CD14-positive monocyte (primary cell): ENCODE measurements around the gene PDCD7. TPM values are rescaled to one million over a fixed set of nuclear protein-coding genes. Genes with fewer than 3 reads are reported as not detected.

ENCODE experiments used
- DNase-seq, 3 donors: peaks; one replicate each; pipeline ENCODE4 v3.0.0-alpha.2; 2011 to 2022
- H2AFZ ChIP-seq: 2 replicates; pipeline ENCODE4 v1.6.0; 2012; ENCODE audit warnings: mild to moderate bottlenecking, low read depth, low read length, inconsistent platforms; ENCODE audit not compliant: insufficient read depth, poor library complexity, severe bottlenecking
- H3K27ac ChIP-seq, 2 donors: 1 replicate in 1 of 2; 2 replicates in 1 of 2; pipeline ENCODE4 v1.5.1; 2012 to 2013; ENCODE audit warnings: low read length in 2 of 2, control low read depth in 1 of 2, inconsistent platforms in 1 of 2, low read depth in 1 of 2, mild to moderate bottlenecking in 1 of 2
- H3K27me3 ChIP-seq, 2 donors: one replicate each; pipeline versions ENCODE4 v1.6.0 to v1.6.1; 2011 to 2013; ENCODE audit warnings: low read length in 2 of 2; ENCODE audit not compliant: control insufficient read depth in 2 of 2, insufficient read depth in 2 of 2
- H3K36me3 ChIP-seq, 2 donors: replicated peaks in 1 of 2; 1 replicate in 1 of 2; 2 replicates in 1 of 2; pipeline versions ENCODE4 v1.5.1 to v1.6.1; 2012 to 2013; ENCODE audit warnings: low read length in 2 of 2, control low read depth in 1 of 2, inconsistent platforms in 1 of 2, mild to moderate bottlenecking in 1 of 2; ENCODE audit not compliant: insufficient read depth in 2 of 2, control insufficient read depth in 1 of 2
- H3K4me1 ChIP-seq, 2 donors: 1 replicate in 1 of 2; 2 replicates in 1 of 2; pipeline versions ENCODE4 v1.5.1 to v1.6.1; 2012 to 2013; ENCODE audit warnings: low read length in 2 of 2, control low read depth in 1 of 2, inconsistent platforms in 1 of 2, mild to moderate bottlenecking in 1 of 2, moderate library complexity in 1 of 2; ENCODE audit not compliant: insufficient read depth in 2 of 2, control insufficient read depth in 1 of 2
- H3K4me2 ChIP-seq: replicated peaks from 2 replicates; pipeline ENCODE3; 2012; ENCODE audit warnings: low read length, moderate library complexity, mild to moderate bottlenecking; ENCODE audit not compliant: poor library complexity, severe bottlenecking; ENCODE audit errors: extremely low read depth
- H3K4me3 ChIP-seq, 3 experiments: fragments of 200-600 bp in 1 of 3; sonication (generic) in 1 of 3; replicated peaks in 1 of 3; 1 replicate in 2 of 3; 2 replicates in 1 of 3; pipeline ENCODE4 v1.5.1; 2011 to 2013; ENCODE audit warnings: low read length in 3 of 3, mild to moderate bottlenecking in 3 of 3, control low read depth in 2 of 3, low read depth in 2 of 3, inconsistent platforms in 1 of 3, moderate library complexity in 1 of 3
- H3K79me2 ChIP-seq: 2 replicates; pipeline ENCODE4 v1.6.0; 2012; ENCODE audit warnings: mild to moderate bottlenecking, control low read depth, inconsistent platforms, low read length, moderate library complexity; ENCODE audit not compliant: insufficient read depth
- H3K9ac ChIP-seq: 2 replicates; pipeline ENCODE4 v1.6.0; 2017; ENCODE audit warnings: low read length, mild to moderate bottlenecking; ENCODE audit not compliant: insufficient read depth, poor library complexity, severe bottlenecking
- H3K9me3 ChIP-seq, 2 donors: replicated peaks in 1 of 2; 1 replicate in 1 of 2; 2 replicates in 1 of 2; pipeline versions ENCODE4 v1.5.1 to v1.6.1; 2012 to 2013; ENCODE audit warnings: low read length in 2 of 2, control low read depth in 1 of 2; ENCODE audit not compliant: control insufficient read depth in 1 of 2, insufficient read depth in 1 of 2
- H4K20me1 ChIP-seq: 2 replicates; pipeline ENCODE4 v1.6.0; 2012; ENCODE audit warnings: mild to moderate bottlenecking, low read length, control low read depth, moderate library complexity; ENCODE audit not compliant: insufficient read depth
- H3K27ac Mint-ChIP-seq, 7 donors: one replicate each; pipeline ENCODE4 v1.8.0; 2020; ENCODE audit warnings: mild to moderate bottlenecking in 7 of 7, mixed read lengths in 7 of 7, moderate library complexity in 6 of 7, inconsistent platforms in 2 of 7
- H3K27me3 Mint-ChIP-seq, 3 donors: one replicate each; pipeline ENCODE4 v1.8.0; 2021 to 2022; ENCODE audit warnings: low read depth in 3 of 3, mild to moderate bottlenecking in 3 of 3, mixed read lengths in 3 of 3, moderate library complexity in 3 of 3, inconsistent platforms in 1 of 3
- H3K36me3 Mint-ChIP-seq, 2 donors: one replicate each; pipeline ENCODE4 v1.8.0; 2020; ENCODE audit warnings: mixed read lengths in 2 of 2, inconsistent platforms in 1 of 2, mild to moderate bottlenecking in 1 of 2
- H3K4me1 Mint-ChIP-seq: one replicate; pipeline ENCODE4 v1.8.0; 2020; ENCODE audit warnings: mild to moderate bottlenecking, mixed read lengths
- H3K4me3 Mint-ChIP-seq, 2 donors: one replicate each; pipeline ENCODE4 v1.8.0; 2020; ENCODE audit warnings: mild to moderate bottlenecking in 2 of 2, mixed read lengths in 2 of 2, moderate library complexity in 1 of 2
- H3K9me3 Mint-ChIP-seq, 7 donors: one replicate each; pipeline ENCODE4 v1.8.0; 2020 to 2022; ENCODE audit warnings: mixed read lengths in 7 of 7, mild to moderate bottlenecking in 6 of 7, moderate library complexity in 6 of 7, inconsistent platforms in 2 of 7
- CTCF ChIP-seq: fragments of 200-600 bp; IDR thresholded peaks from one replicate; pipeline ENCODE4 v1.8.0; 2022; ENCODE audit warnings: antibody characterized with exemption, mild to moderate bottlenecking
- WGBS: methylation state at CpG from one replicate; pipeline ENCODE4 v1.1.5; 2013; ENCODE audit warnings: missing lambda C conversion rate; ENCODE audit not compliant: insufficient coverage; 5-methylcytosine and 5-hydroxymethylcytosine counted together
- intact Hi-C, 2 donors: fragments of 100-400 bp; cut with micrococcal nuclease; formaldehyde crosslinking; loops; one replicate each; pipeline versions ENCODE4 v1.15.0 to v1.15.1; 2023
- polyA plus RNA-seq, 3 donors: library from polyadenylated mRNA; depleted of rRNA in 1 of 3; unstranded in 2 of 3; stranded (reverse) in 1 of 3; fragments of 300-500 nt in 2 of 3; fragments of >200 nt in 1 of 3; fragmentation: Illumina TruSeq in 2 of 3; gene quantifications; 1 replicate in 2 of 3; 2 replicates in 1 of 3; pipeline ENCODE4 v1.2.3, GENCODE V29; 2012 to 2021

PDCD7 gene
- polyA plus RNA-seq, 3 donors = 3.1 to 6.9 (median 4.7) TPM

GRCh38 chr15:65174509-65174908 lies 40.9 kb upstream of the PDCD7 start:
- WGBS = no CpG with 5 or more reads among the region's 5 CpGs
- no peak for TF ChIP-seq CTCF
- DNase-seq = no peak

GRCh38 chr15:65172531-65172930 lies 38.9 kb upstream of the PDCD7 start:
- no peak overlapping the region for H3K4me2 ChIP-seq
- Mint-ChIP-seq H3K36me3 (peaks cover 42 to 79% of the 10 kb centered on the region in 2 donors), H3K4me1 (no peaks in the 10 kb centered on the region), H3K9me3 (no peaks in the 10 kb centered on the region), H3K27me3 (peaks cover 0 to 2% (median 0%) of the 10 kb centered on the region in 3 donors), H3K27ac (no peak overlapping the region), H3K4me3 (no peak overlapping the region)
- no peaks in the 10 kb centered on the region for H3K4me1 ChIP-seq
- H2AFZ ChIP-seq = no peak overlapping the region
- no peak overlapping the region for H3K4me3 ChIP-seq
- no peaks in the 10 kb centered on the region for H3K27me3 ChIP-seq
- H3K36me3 ChIP-seq = peaks cover 60 to 87% of the 10 kb centered on the region in 2 donors
- intact Hi-C loops = no loop called here
- peaks cover 31% of the 10 kb centered on the region for H3K79me2 ChIP-seq
- peaks cover 70% of the 10 kb centered on the region for H4K20me1 ChIP-seq
- DNase-seq = no peak
- no peak overlapping the region for H3K27ac ChIP-seq
- no peak overlapping the region for H3K9ac ChIP-seq
- TF ChIP-seq CTCF = no peak
- WGBS = 100% methylated on average over 2 of the region's 5 CpGs
- H3K9me3 ChIP-seq = no peaks in the 10 kb centered on the region

More at GRCh38 chr15:65174509-65174908, 40.9 kb upstream of the PDCD7 start:
- Histone ChIP-seq H4K20me1 (peaks cover 76% of the 10 kb centered on the region), H3K9ac (no peak overlapping the region), H3K4me3 (no peak overlapping the region), H3K4me2 (no peak overlapping the region), H3K36me3 (peaks cover 76 to 97% of the 10 kb centered on the region in 2 donors), H3K27me3 (no peaks in the 10 kb centered on the region), H3K27ac (no peak overlapping the region), H2AFZ (no peak overlapping the region), H3K79me2 (peaks cover 34% of the 10 kb centered on the region), H3K9me3 (no peaks in the 10 kb centered on the region), H3K4me1 (no peaks in the 10 kb centered on the region)
- Mint-ChIP-seq H3K36me3 (peaks cover 48 to 88% of the 10 kb centered on the region in 2 donors), H3K4me1 (no peaks in the 10 kb centered on the region), H3K9me3 (no peaks in the 10 kb centered on the region), H3K27me3 (peaks cover 0 to 2% (median 0%) of the 10 kb centered on the region in 3 donors), H3K4me3 (no peak overlapping the region), H3K27ac (no peak overlapping the region)
- intact Hi-C loops = no loop called here
